ENCODE data around the gene AP2A1.

The AP2A1 gene

GRCh38 chr19:49802836-49803528, 36.2 kb downstream of the AP2A1 start:
- in situ Hi-C loops (cut with HindIII; ENCODE audit: low sequenced_read_pairs): no loop called here
- no peak overlapping the region for H3K4me3 ChIP-seq (ENCODE audit: low read depth, low read length)
- TF ChIP-seq, protein P1, sequence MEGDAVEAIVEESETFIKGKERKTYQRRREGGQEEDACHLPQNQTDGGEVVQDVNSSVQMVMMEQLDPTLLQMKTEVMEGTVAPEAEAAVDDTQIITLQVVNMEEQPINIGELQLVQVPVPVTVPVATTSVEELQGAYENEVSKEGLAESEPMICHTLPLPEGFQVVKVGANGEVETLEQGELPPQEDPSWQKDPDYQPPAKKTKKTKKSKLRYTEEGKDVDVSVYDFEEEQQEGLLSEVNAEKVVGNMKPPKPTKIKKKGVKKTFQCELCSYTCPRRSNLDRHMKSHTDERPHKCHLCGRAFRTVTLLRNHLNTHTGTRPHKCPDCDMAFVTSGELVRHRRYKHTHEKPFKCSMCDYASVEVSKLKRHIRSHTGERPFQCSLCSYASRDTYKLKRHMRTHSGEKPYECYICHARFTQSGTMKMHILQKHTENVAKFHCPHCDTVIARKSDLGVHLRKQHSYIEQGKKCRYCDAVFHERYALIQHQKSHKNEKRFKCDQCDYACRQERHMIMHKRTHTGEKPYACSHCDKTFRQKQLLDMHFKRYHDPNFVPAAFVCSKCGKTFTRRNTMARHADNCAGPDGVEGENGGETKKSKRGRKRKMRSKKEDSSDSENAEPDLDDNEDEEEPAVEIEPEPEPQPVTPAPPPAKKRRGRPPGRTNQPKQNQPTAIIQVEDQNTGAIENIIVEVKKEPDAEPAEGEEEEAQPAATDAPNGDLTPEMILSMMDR (IDR thresholded peaks at IDR 0.05; ENCODE audit: low read depth, low read length): no peak
- DNase-seq (ENCODE audit: low read depth, low spot score): no peak

DNA sequence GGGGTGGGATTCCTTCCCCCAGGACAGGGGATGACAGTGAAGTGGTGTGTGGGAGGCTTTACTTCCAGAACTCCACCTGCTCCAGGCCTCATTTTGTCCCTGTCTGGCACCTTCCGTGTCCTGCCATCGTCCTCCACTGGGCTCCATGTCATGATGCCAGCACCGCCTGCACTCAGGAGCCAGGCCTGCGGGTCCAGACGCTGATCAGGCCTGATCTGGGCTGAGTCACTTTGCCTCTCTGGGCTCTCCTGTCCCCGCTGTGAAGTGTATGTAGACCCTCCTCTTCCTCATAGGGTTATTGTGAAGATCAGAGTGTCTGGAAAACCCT, 36.7 kb downstream of the AP2A1 start:
- no peak for DNase-seq (ENCODE audit: low read depth, low spot score)
- no peak overlapping the region for H3K4me3 ChIP-seq (ENCODE audit: low read depth, low read length)
- in situ Hi-C loops (cut with HindIII; ENCODE audit: low sequenced_read_pairs): no loop called here
- TF ChIP-seq, protein P1 (IDR thresholded peaks at IDR 0.05; ENCODE audit: low read depth, low read length): no peak

DNA sequence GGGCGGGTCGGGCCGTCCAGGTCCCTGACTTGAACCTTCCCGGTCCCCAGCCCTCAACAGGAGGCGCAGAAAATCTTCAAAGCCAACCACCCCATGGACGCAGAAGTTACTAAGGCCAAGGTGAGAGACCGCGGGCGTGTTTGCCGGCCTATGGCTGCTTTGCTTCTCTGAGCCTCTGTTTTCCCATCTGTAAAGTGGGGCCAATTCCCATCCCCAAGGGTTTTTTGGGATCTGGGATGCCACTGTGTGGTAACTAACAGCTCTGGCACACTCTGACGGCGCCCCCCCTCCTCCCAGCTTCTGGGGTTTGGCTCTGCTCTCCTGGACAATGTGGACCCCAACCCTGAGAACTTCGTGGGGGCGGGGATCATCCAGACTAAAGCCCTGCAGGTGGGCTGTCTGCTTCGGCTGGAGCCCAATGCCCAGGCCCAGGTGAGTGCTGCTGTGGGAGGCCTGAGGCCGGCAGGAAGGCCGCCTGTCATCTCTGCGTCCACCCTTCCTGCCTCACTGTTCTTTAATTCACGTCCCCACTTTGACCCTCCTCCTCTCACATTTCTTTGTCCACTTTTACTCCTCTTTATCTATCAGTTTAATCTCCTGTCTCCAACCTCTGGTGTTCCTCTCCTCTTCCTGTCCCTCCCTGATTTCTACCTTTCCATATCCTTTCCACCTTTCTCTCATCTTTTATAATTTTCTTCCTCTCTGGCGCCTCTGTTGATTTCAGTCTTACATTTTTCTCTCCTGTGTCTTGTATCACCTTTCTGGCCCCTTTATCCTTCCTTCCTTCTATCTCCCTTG, 39.2 kb downstream of the AP2A1 start:
- in situ Hi-C loops (cut with HindIII; ENCODE audit: low sequenced_read_pairs): no loop called here
- no peak for DNase-seq (ENCODE audit: low read depth, low spot score)
- TF ChIP-seq, protein P1 (IDR thresholded peaks at IDR 0.05; ENCODE audit: low read depth, low read length): no peak
- no peak overlapping the region for H3K4me3 ChIP-seq (ENCODE audit: low read depth, low read length)

DNA sequence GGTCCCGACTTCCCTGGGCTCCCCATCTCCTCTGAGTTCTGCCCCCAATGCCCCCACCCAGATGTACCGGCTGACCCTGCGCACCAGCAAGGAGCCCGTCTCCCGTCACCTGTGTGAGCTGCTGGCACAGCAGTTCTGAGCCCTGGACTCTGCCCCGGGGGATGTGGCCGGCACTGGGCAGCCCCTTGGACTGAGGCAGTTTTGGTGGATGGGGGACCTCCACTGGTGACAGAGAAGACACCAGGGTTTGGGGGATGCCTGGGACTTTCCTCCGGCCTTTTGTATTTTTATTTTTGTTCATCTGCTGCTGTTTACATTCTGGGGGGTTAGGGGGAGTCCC, 39.8 kb downstream of the AP2A1 start:
- no peak for DNase-seq (ENCODE audit: low read depth, low spot score)
- in situ Hi-C loops (cut with HindIII; ENCODE audit: low sequenced_read_pairs): no loop called here
- H3K4me3 ChIP-seq (ENCODE audit: low read depth, low read length): no peak overlapping the region
- TF ChIP-seq, protein P1 (IDR thresholded peaks at IDR 0.05; ENCODE audit: low read depth, low read length): no peak

DNA sequence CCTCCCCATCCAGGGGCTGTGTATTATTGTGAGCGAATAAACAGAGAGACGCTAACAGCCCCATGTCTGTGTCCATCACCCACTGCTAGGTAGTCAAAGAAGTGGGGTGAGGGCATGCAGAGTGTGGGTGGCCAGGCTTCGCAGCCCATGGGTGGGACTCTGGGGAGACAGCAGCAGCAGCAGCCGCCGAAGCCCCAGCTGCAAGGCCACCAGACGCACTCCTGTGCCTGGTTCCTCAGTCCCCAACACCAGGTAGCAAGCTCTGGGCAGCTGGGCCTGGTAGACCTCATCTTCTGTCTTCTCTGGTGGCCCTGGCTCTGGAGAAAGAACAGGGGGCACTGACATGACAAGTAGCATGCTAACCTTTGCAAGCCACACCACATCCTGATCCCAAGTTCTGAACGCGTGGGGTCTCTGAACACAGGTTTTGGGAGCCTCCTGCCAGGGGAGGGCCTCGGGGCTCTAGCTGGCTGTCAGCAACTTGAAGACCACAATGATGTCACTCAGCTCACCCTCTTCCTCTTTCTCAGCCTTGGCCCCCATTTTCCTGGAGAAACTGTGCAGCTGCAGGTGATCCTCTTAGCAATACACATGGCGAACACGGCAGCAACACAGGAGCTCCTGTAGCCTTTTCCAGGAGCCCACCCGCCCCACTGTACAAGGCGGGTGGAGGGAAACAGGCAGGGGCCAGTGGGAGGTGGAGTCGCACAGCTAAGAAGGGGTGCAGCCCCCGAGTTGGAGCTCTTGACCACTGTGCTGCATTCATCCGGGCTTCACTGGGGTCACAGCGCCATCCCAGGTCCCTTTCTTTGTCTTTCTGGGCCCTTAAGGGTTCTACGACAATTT, 40.5 kb downstream of the AP2A1 start:
- H3K4me3 ChIP-seq (ENCODE audit: low read depth, low read length): no peak overlapping the region
- no peak for DNase-seq (ENCODE audit: low read depth, low spot score)
- TF ChIP-seq, protein P1 (IDR thresholded peaks at IDR 0.05; ENCODE audit: low read depth, low read length): no peak
- in situ Hi-C loops (cut with HindIII; ENCODE audit: low sequenced_read_pairs): no loop called here

GRCh38 chr19:49807904-49808675, 41.3 kb downstream of the AP2A1 start:
- TF ChIP-seq, protein P1 (IDR thresholded peaks at IDR 0.05; ENCODE audit: low read depth, low read length): no peak
- in situ Hi-C loops (cut with HindIII; ENCODE audit: low sequenced_read_pairs): no loop called here
- DNase-seq (ENCODE audit: low read depth, low spot score): no peak
- no peak overlapping the region for H3K4me3 ChIP-seq (ENCODE audit: low read depth, low read length)

Measured in astrocyte of the spinal cord (primary cell).